ENCODE data around the gene ZYG11A. TPM values are rescaled to one million over a fixed set of nuclear protein-coding genes. Genes with fewer than 3 reads are reported as not detected.

The ZYG11A gene
- total RNA-seq, 2 experiments from 2014 or later: 0.23 to 0.35 TPM

- peaks cover 5% of the 10 kb centered on the region for H3K4me1 Mint-ChIP-seq
- DNase-seq (no peak), ATAC-seq (no peak)
- H3K27me3 Mint-ChIP-seq: no peaks in the 10 kb centered on the region
- H3K4me3 Mint-ChIP-seq: no peak overlapping the region
- no peak overlapping the region for H3K27ac Mint-ChIP-seq
- CTCF ChIA-PET: no interaction called here
- no peaks in the 10 kb centered on the region for H3K9me3 Mint-ChIP-seq (ENCODE audit: low read depth)
- H3K36me3 Mint-ChIP-seq: no peaks in the 10 kb centered on the region
These were observed 56.9 kb downstream of the ZYG11A start for GRCh38 chr1:52899445-52899894.

GRCh38 chr1:52900402-52900801 is 57.8 kb downstream of the ZYG11A start:
- no peaks in the 10 kb centered on the region for H3K36me3 Mint-ChIP-seq
- H3K4me3 Mint-ChIP-seq: no peak overlapping the region
- ATAC-seq (no peak), DNase-seq (no peak)
- H3K27ac Mint-ChIP-seq: no peak overlapping the region
- H3K27me3 Mint-ChIP-seq: no peaks in the 10 kb centered on the region
- peaks cover 5% of the 10 kb centered on the region for H3K4me1 Mint-ChIP-seq
- CTCF ChIA-PET: interaction anchor here (0.6 to 1.2 kb wide), 2 partner anchors 21 to 53 kb away, joined by 3 read pairs; partner anchors contain the start of gene ECHDC2
- H3K9me3 Mint-ChIP-seq (ENCODE audit: low read depth): no peaks in the 10 kb centered on the region

GRCh38 chr1:52901384-52901783 is 58.8 kb downstream of the ZYG11A start:
- H3K4me1 Mint-ChIP-seq: peaks cover 5% of the 10 kb centered on the region
- H3K9me3 Mint-ChIP-seq (ENCODE audit: low read depth): no peaks in the 10 kb centered on the region
- no peak overlapping the region for H3K27ac Mint-ChIP-seq
- ATAC-seq: no peak
- H3K4me3 Mint-ChIP-seq: no peak overlapping the region
- CTCF ChIA-PET: interaction anchor here (1.2 kb wide), 1 partner anchor 20 kb away, joined by 3 read pairs; the partner anchor contains the start of gene ECHDC2
- no peaks in the 10 kb centered on the region for H3K27me3 Mint-ChIP-seq
- H3K36me3 Mint-ChIP-seq: no peaks in the 10 kb centered on the region
- no peak for DNase-seq

GRCh38 chr1:52904208-52904926 is 61.8 kb downstream of the ZYG11A start:
- CTCF ChIA-PET: interaction anchor here (0.8 to 2.4 kb wide), 5 partner anchors 12 to 282 kb away, joined by 3 to 17 read pairs (median 7); partner anchors contain the start of gene ECHDC2
- Mint-ChIP-seq H3K27me3 (no peaks in the 10 kb centered on the region), H3K4me1 (peaks cover 4% of the 10 kb centered on the region), H3K4me3 (no peak overlapping the region), H3K36me3 (no peaks in the 10 kb centered on the region), H3K9me3 (ENCODE audit: low read depth) (no peaks in the 10 kb centered on the region), H3K27ac (no peak overlapping the region)
- DNase-seq (no peak), ATAC-seq (no peak)

GRCh38 chr1:52904927-52905698 is 62.6 kb downstream of the ZYG11A start:
- Mint-ChIP-seq H3K27me3 (no peaks in the 10 kb centered on the region), H3K36me3 (no peaks in the 10 kb centered on the region), H3K4me3 (no peak overlapping the region), H3K9me3 (ENCODE audit: low read depth) (no peaks in the 10 kb centered on the region), H3K4me1 (no peaks in the 10 kb centered on the region), H3K27ac (no peak overlapping the region)
- CTCF ChIA-PET: interaction anchor here (0.7 to 2.4 kb wide), 7 partner anchors 13 to 281 kb away, joined by 3 to 17 read pairs (median 5); partner anchors contain the start of gene ECHDC2
- peak; percentile 61 for DNase-seq
- peak; percentile 87 for ATAC-seq

- ATAC-seq: no peak
- no peak overlapping the region for H3K27ac Mint-ChIP-seq
- no peaks in the 10 kb centered on the region for H3K36me3 Mint-ChIP-seq
- H3K4me1 Mint-ChIP-seq: no peaks in the 10 kb centered on the region
- H3K27me3 Mint-ChIP-seq: no peaks in the 10 kb centered on the region
- H3K4me3 Mint-ChIP-seq: no peak overlapping the region
- H3K9me3 Mint-ChIP-seq (ENCODE audit: low read depth): no peaks in the 10 kb centered on the region
- no peak for DNase-seq
- CTCF ChIA-PET: interaction anchor here (1.2 to 2.4 kb wide), 3 partner anchors 13 to 274 kb away, joined by 5 to 17 read pairs (median 7); no protein-coding TSS in a partner anchor
These were observed 63.6 kb downstream of the ZYG11A start for GRCh38 chr1:52906135-52906603.

GRCh38 chr1:52907068-52907811 is 64.7 kb downstream of the ZYG11A start:
- H3K27me3 Mint-ChIP-seq: no peaks in the 10 kb centered on the region
- ATAC-seq (no peak), DNase-seq (no peak)
- H3K36me3 Mint-ChIP-seq: no peaks in the 10 kb centered on the region
- no peaks in the 10 kb centered on the region for H3K9me3 Mint-ChIP-seq (ENCODE audit: low read depth)
- H3K4me1 Mint-ChIP-seq: no peaks in the 10 kb centered on the region
- no peak overlapping the region for H3K27ac Mint-ChIP-seq
- no peak overlapping the region for H3K4me3 Mint-ChIP-seq
- CTCF ChIA-PET: interaction anchor here (0.7 to 1.2 kb wide), 3 partner anchors 9 to 1500 kb away, joined by 3 read pairs; partner anchors contain the start of gene ECHDC2

DNA sequence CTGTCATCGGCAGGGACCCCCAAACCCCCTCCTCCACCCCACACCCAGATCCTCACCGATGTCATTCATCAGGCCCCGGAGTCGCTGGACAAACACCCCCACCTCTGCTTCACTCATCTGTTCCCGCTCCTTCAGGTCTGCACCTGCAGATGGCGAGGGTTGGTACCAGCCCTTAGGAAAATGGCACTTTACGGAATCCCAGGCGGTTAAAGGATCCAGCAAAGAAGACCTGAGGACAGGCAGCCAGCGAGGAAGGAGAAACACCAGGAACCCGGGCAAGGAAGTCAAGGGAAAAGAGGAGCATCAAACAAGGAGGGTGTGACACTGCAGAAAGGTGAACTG is 65.2 kb downstream of the ZYG11A start:
- Mint-ChIP-seq H3K27me3 (no peaks in the 10 kb centered on the region), H3K4me1 (no peaks in the 10 kb centered on the region), H3K27ac (no peak overlapping the region), H3K36me3 (no peaks in the 10 kb centered on the region), H3K9me3 (ENCODE audit: low read depth) (no peaks in the 10 kb centered on the region), H3K4me3 (no peak overlapping the region)
- CTCF ChIA-PET: interaction anchor here (1.2 kb wide), 2 partner anchors 9 to 13 kb away, joined by 3 read pairs; partner anchors contain the start of gene ECHDC2
- DNase-seq (no peak), ATAC-seq (no peak)

- no peaks in the 10 kb centered on the region for H3K9me3 Mint-ChIP-seq (ENCODE audit: low read depth)
- no peak overlapping the region for H3K4me3 Mint-ChIP-seq
- ATAC-seq: no peak
- no peaks in the 10 kb centered on the region for H3K4me1 Mint-ChIP-seq
- no peak for DNase-seq
- no peak overlapping the region for H3K27ac Mint-ChIP-seq
- H3K36me3 Mint-ChIP-seq: no peaks in the 10 kb centered on the region
- CTCF ChIA-PET: interaction anchor here (1.0 kb wide), 1 partner anchor 10 kb away, joined by 3 read pairs; the partner anchor contains the start of gene ECHDC2
- no peaks in the 10 kb centered on the region for H3K27me3 Mint-ChIP-seq
These were observed 69.0 kb downstream of the ZYG11A start for GRCh38 chr1:52911541-52911940.

- ATAC-seq: no peak
- no peaks in the 10 kb centered on the region for H3K27me3 Mint-ChIP-seq
These were observed 70.5 kb downstream of the ZYG11A start for GRCh38 chr1:52913014-52913413.

DNA sequence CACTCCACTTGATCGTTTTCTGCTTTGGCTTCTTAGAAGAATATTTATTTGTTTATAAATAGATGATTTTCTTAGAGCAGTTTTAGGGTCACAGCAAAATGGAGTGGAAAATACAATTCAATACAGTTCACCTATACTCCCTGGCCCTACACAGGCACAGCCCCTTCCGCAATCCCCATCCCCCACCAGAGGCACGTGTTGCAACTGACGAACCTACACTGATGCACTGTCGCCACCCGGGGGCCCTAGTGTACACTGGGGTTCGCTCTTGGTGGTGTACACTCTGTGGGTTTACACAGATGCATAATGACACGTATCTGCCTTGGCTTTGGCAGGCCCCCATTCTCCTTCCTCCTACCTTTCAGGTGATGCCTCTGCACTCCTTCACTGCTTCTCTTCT is 71.0 kb downstream of the ZYG11A start:
- H3K9me3 Mint-ChIP-seq (ENCODE audit: low read depth): no peaks in the 10 kb centered on the region
- CTCF ChIA-PET: no interaction called here
- no peaks in the 10 kb centered on the region for H3K36me3 Mint-ChIP-seq
- H3K27ac Mint-ChIP-seq: no peak overlapping the region
- ATAC-seq: no peak
- DNase-seq: no peak
- H3K27me3 Mint-ChIP-seq: no peaks in the 10 kb centered on the region
- no peaks in the 10 kb centered on the region for H3K4me1 Mint-ChIP-seq
- H3K4me3 Mint-ChIP-seq: no peak overlapping the region

More at GRCh38 chr1:52913014-52913413, 70.5 kb downstream of the ZYG11A start:
- Mint-ChIP-seq H3K4me1 (no peaks in the 10 kb centered on the region), H3K27ac (no peak overlapping the region), H3K36me3 (no peaks in the 10 kb centered on the region), H3K4me3 (no peak overlapping the region), H3K9me3 (ENCODE audit: low read depth) (no peaks in the 10 kb centered on the region)
- DNase-seq: no peak
- CTCF ChIA-PET: interaction anchor here (0.6 kb wide), 1 partner anchor 26 kb away, joined by 3 read pairs; no protein-coding TSS in a partner anchor

- H3K27ac Mint-ChIP-seq: no peak overlapping the region
- no peak for ATAC-seq
- CTCF ChIA-PET: no interaction called here
- H3K36me3 Mint-ChIP-seq: no peaks in the 10 kb centered on the region
- no peaks in the 10 kb centered on the region for H3K27me3 Mint-ChIP-seq
- peaks cover 6% of the 10 kb centered on the region for H3K4me1 Mint-ChIP-seq
- no peaks in the 10 kb centered on the region for H3K9me3 Mint-ChIP-seq (ENCODE audit: low read depth)
- DNase-seq: no peak
- no peak overlapping the region for H3K4me3 Mint-ChIP-seq
These were observed 71.9 kb downstream of the ZYG11A start for GRCh38 chr1:52914463-52914862.
